Peyer's patch (tissue), 4 donors: ENCODE data around the gene GNG13.

Experiments used
- POLR2A ChIP-seq, 2 donors: fragments of 450-650 bp; IDR thresholded peaks; one replicate each; pipeline ENCODE4 v1.5.1; 2017; ENCODE audit warnings: antibody characterized with exemption in 2 of 2, mild to moderate bottlenecking in 2 of 2, moderate library complexity in 2 of 2
- TF ChIP-seq, protein P1 (sequence below), 6 experiments: fragments of 450-650 bp in 4 of 6; fragments of 200-600 bp in 2 of 6; sonication (generic) in 1 of 6; IDR thresholded peaks; one replicate each; pipeline ENCODE4 v1.5.1; 2017 to 2019; ENCODE audit warnings: antibody characterized with exemption in 6 of 6, mild to moderate bottlenecking in 3 of 6, moderate library complexity in 1 of 6

DNA sequence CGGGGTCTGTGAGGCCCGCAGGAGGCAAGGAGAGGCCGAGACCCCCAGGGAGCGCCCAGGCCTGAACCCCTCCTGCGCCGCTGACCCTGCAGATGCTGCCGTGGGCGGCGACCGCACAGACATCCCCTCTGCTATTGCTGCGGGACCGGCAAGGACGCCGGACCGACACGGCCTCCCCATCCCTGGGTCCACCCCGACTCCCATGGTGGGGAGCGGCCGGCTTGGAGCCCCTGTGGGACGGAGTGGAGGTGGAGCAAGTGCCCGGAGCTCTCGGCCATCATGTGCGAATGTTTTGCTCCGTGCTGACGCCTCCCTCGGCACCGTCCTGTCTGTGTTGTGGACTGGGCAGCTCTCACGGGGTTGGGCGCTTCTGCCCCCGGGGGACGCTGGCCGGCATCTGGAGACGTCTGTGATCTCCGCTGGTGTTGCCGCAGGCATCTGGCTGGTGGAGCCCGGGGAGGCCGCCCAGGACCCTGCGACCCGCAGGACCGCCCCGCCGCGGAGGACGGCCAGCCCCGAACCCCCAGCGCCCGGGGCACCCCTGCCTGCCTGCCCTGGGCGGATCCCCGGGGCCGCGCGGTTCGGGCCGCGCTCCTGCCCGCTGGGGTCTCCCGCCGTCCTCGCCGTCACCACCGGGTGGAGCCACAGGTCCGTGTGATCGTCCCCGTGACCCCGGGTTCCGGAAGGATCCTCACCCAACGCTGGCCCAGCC, 12.8 kb upstream of the GNG13 start:
- TF ChIP-seq, protein P1, sequence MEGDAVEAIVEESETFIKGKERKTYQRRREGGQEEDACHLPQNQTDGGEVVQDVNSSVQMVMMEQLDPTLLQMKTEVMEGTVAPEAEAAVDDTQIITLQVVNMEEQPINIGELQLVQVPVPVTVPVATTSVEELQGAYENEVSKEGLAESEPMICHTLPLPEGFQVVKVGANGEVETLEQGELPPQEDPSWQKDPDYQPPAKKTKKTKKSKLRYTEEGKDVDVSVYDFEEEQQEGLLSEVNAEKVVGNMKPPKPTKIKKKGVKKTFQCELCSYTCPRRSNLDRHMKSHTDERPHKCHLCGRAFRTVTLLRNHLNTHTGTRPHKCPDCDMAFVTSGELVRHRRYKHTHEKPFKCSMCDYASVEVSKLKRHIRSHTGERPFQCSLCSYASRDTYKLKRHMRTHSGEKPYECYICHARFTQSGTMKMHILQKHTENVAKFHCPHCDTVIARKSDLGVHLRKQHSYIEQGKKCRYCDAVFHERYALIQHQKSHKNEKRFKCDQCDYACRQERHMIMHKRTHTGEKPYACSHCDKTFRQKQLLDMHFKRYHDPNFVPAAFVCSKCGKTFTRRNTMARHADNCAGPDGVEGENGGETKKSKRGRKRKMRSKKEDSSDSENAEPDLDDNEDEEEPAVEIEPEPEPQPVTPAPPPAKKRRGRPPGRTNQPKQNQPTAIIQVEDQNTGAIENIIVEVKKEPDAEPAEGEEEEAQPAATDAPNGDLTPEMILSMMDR (IDR thresholded peaks at IDR 0.05): peak; percentile 7 to 58 (median 50)
- no peak for TF ChIP-seq POLR2A (IDR thresholded peaks at IDR 0.05)
